Mucosa of descending colon (tissue), 3 donors: ENCODE data around the gene C12orf43. TPM values are rescaled to one million over a fixed set of nuclear protein-coding genes. Genes with fewer than 3 reads are reported as not detected.

Source experiments
- ATAC-seq: fragments of 200-7000 bp; cut with Tn5 transposase; one replicate; pipeline ENCODE4 v1.9.1; 2020; ENCODE audit warnings: mild to moderate bottlenecking, moderate library complexity
- DNase-seq, 3 donors: peaks; one replicate each; pipeline ENCODE4 v3.0.0-alpha.2; 2020
- H3K36me3 ChIP-seq: fragments of 200-600 bp; one replicate; pipeline ENCODE4 v1.8.0; 2021; ENCODE audit warnings: low read depth, mild to moderate bottlenecking
- H3K4me1 ChIP-seq: fragments of 200-600 bp; one replicate; pipeline ENCODE4 v1.8.0; 2021; ENCODE audit warnings: low read depth, mild to moderate bottlenecking
- H3K4me3 ChIP-seq: fragments of 200-600 bp; one replicate; pipeline ENCODE4 v1.8.0; 2021; ENCODE audit warnings: mild to moderate bottlenecking
- H3K9me3 ChIP-seq: fragments of 200-600 bp; one replicate; pipeline ENCODE4 v1.8.0; 2021; ENCODE audit warnings: mild to moderate bottlenecking
- CTCF ChIP-seq: fragments of 200-600 bp; IDR thresholded peaks from one replicate; pipeline ENCODE4 v1.8.0; 2022; ENCODE audit warnings: antibody characterized with exemption, mild to moderate bottlenecking
- intact Hi-C, 2 donors: fragments of 100-400 bp; cut with DNase I in 1 of 2; cut with micrococcal nuclease in 1 of 2; formaldehyde crosslinking; loops; one replicate each; pipeline versions ENCODE4 v1.11.0 to v1.11.1; 2022; cut with DNase I, micrococcal nuclease
- total RNA-seq, 3 donors: library from RNA; stranded (reverse); fragmentation: NEBNext Ultra II Directional in 2 of 3; extraction: Animal tissue kit (Norgen Biotek cat#: 25700) in 2 of 3; gene quantifications; one replicate each; pipeline versions ENCODE4 v1.2.1 to v1.2.4, GENCODE V29; 2021 to 2023
- donor health status: DM: no; HTN: no; CAD: no; lungs with moderate emphysema.
- donor health status: DM: no; HTN: no; CAD: no.
- donor health status: DM: no; HTN: yes; CAD: no.

The C12orf43 gene
- total RNA-seq, 3 donors from 2014 or later = 7.6 to 22.7 (median 11.9) TPM

DNA sequence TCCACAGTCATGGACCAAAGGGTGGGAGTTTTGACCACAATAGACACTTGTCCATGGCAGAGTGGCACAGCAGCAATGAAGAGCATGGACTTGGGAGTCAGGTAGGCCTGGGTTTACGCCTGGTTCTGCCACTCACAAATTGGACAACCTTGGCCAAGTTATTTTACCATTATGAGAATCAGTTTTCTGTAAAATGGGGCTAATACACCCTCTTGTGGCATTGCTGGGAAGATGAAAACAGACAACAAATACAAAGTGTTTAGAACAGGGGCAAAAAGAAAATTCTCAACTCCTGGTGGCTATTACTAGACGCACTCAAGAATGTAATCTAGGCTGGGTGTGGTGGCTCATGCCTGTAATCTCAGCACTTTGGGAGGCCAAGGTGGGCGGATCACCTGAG lies 2.6 kb downstream of the C12orf43 start:
- intact Hi-C loops = no loop called here
- DNase-seq (no peak), ATAC-seq (no peak)
- Histone ChIP-seq H3K4me3 (no peak overlapping the region), H3K9me3 (no peaks in the 10 kb centered on the region), H3K36me3 (no peaks in the 10 kb centered on the region), H3K4me1 (peaks cover 8% of the 10 kb centered on the region)
- no peak for TF ChIP-seq CTCF

DNA sequence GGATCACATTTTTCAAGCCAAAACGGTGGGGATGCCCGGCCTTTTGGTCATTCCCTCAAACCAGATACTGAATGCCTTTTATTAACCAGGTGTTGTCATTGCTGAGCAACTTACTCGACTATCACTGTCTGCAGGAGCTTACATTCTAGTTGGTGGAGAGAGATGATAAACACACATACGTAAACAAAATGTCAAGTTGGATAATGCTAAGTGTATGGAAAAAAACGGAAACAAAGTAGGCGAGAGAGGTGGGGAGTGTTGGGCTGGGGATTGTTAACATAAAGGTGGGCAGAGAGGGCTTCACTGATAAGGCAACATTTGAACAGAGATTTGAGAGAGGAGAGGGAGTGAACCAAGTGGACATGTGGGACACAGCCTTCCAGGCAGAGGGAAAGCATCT lies 4.5 kb downstream of the C12orf43 start:
- no peak for DNase-seq
- no peaks in the 10 kb centered on the region for H3K9me3 ChIP-seq
- no peaks in the 10 kb centered on the region for H3K36me3 ChIP-seq
- intact Hi-C loops = no loop called here
- no peak for TF ChIP-seq CTCF
- no peak for ATAC-seq
- H3K4me3 ChIP-seq = no peak overlapping the region
- peaks cover 8% of the 10 kb centered on the region for H3K4me1 ChIP-seq

DNA sequence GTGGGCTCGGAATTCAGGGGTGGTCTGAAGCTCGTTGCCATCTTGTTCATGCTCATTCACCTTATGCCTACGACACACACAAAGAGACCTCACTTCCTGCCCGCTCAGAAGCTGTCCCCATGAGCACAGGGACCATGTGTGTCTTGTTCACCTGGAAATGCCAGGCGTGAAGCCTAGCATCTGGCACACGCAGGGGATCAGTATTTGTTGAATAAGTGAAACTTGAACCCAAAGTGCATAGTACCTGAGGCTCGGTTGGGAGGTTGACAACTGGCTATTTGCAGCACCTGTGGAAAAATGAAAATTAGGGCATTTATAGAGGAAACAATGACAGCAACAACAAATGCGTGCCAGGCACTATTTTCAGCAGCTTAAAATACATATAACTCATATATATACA lies 5.4 kb downstream of the C12orf43 start:
- no peaks in the 10 kb centered on the region for H3K36me3 ChIP-seq
- intact Hi-C loops = no loop called here

GRCh38 chr12:121009741-121010140 lies 6.5 kb downstream of the C12orf43 start:
- no peaks in the 10 kb centered on the region for H3K36me3 ChIP-seq
- no peaks in the 10 kb centered on the region for H3K4me1 ChIP-seq
- no peak for TF ChIP-seq CTCF
- ATAC-seq = peak; percentile 93
- intact Hi-C loops = no loop called here
- H3K4me3 ChIP-seq = no peak overlapping the region
- peak in 2 of 3 donors; percentile 57 to 81 for DNase-seq
- H3K9me3 ChIP-seq = no peaks in the 10 kb centered on the region

More for the DNA sequence above, 5.4 kb downstream of the C12orf43 start:
- no peak for DNase-seq
- TF ChIP-seq CTCF = no peak
- H3K4me3 ChIP-seq = no peak overlapping the region
- peaks cover 8% of the 10 kb centered on the region for H3K4me1 ChIP-seq
- no peak for ATAC-seq
- no peaks in the 10 kb centered on the region for H3K9me3 ChIP-seq

- no peaks in the 10 kb centered on the region for H3K9me3 ChIP-seq
- intact Hi-C loops = no loop called here
- TF ChIP-seq CTCF = no peak
- ATAC-seq (no peak), DNase-seq (no peak)
- no peak overlapping the region for H3K4me3 ChIP-seq
- no peaks in the 10 kb centered on the region for H3K36me3 ChIP-seq
- H3K4me1 ChIP-seq = no peaks in the 10 kb centered on the region
Measured at GRCh38 chr12:121008347-121009098, 7.8 kb downstream of the C12orf43 start.
